ENCODE measurements around the gene C4orf50. TPM values are rescaled to one million over a fixed set of nuclear protein-coding genes. Genes with fewer than 3 reads are reported as not detected.

Gene C4orf50
- total and polyA plus RNA-seq, 2 of the 8 experiments (the other 6 are each of a cell fraction or from before 2014, with no cell fraction given): 0.08 to 0.22 TPM

- POLR2A ChIA-PET (ENCODE audit: partially characterized antibody): no interaction called here
Measured at GRCh38 chr4:6065934-6066590, 47.8 kb upstream of the C4orf50 start.

More at GRCh38 chr4:6065934-6066590, 47.8 kb upstream of the C4orf50 start:
- no peaks in the 10 kb centered on the region for H4K20me1 ChIP-seq (replicated peaks in 1 of 2; ENCODE audit: control insufficient read depth in 1 of 2, insufficient read depth in 2 of 2, low read length in 2 of 2)
- no peak overlapping the region for H2BK15ac ChIP-seq (ENCODE audit: low read length)
- H3K27ac ChIP-seq (ENCODE audit: low read depth, low read length): no peak overlapping the region
- H4K91ac ChIP-seq (replicated peaks; ENCODE audit: insufficient read length, low read length): no peak overlapping the region
- H3K23ac ChIP-seq (ENCODE audit: insufficient read length): no peak overlapping the region
- no peaks in the 10 kb centered on the region for H3K27me3 ChIP-seq (replicated peaks in 1 of 4; ENCODE audit: control insufficient read depth in 3 of 4, extremely low read depth in 1 of 4, insufficient read depth in 3 of 4, low read length in 3 of 4)
- no peak overlapping the region for H2BK120ac ChIP-seq (replicated peaks; ENCODE audit: low read depth, low read length)
- H3K9ac ChIP-seq (replicated peaks in 1 of 4; ENCODE audit: extremely low read depth in 1 of 4, low read depth in 3 of 4, low read length in 3 of 4): no peak overlapping the region
- FAIRE-seq (no peak), DNase-seq (ENCODE audit: low read depth in 1 of 2, low spot score in 2 of 2) (no peak)
- no peak overlapping the region for H4K8ac ChIP-seq (ENCODE audit: extremely low read depth, insufficient read depth, low read length)
- H2AFZ ChIP-seq (ENCODE audit: low read length): no peak overlapping the region
- H3K4me3 ChIP-seq (ENCODE audit: extremely low read depth in 1 of 4, insufficient read depth in 2 of 4, low read depth in 3 of 4, low read length in 4 of 4): no peak overlapping the region
- WGBS, 2 experiments (ENCODE audit: extremely low coverage in 1 of 2, insufficient coverage in 1 of 2, insufficient read length in 1 of 2, insufficient replicate concordance in 2 of 2, low coverage in 1 of 2, low lambda C conversion rate in 2 of 2, missing lambda C conversion rate in 1 of 2): 82% methylated on average over 10 of the region's 10 CpGs; no CpG with 5 or more reads in 1 of the 2 experiments
- no peak overlapping the region for H3K4ac ChIP-seq (replicated peaks; ENCODE audit: insufficient read length, low read depth, low read length)
- no peak overlapping the region for H2BK12ac ChIP-seq (ENCODE audit: low read depth, low read length)
- H2BK20ac ChIP-seq (ENCODE audit: low read length): no peak overlapping the region
- H3K79me2 ChIP-seq (ENCODE audit: control insufficient read depth in 1 of 2, insufficient read depth in 2 of 2, low read length in 2 of 2): no peaks in the 10 kb centered on the region
- H3K9me3 ChIP-seq (ENCODE audit: insufficient read depth in 2 of 2, low read depth in 1 of 2, low read length in 1 of 2): no peaks in the 10 kb centered on the region
- H3K36me3 ChIP-seq (ENCODE audit: control insufficient read depth in 2 of 4, insufficient read depth in 4 of 4, low read length in 3 of 4): no peaks in the 10 kb centered on the region
- H3K23me2 ChIP-seq (ENCODE audit: low read depth, low read length): no peaks in the 10 kb centered on the region
- H3K79me1 ChIP-seq (ENCODE audit: low read depth, low read length): no peaks in the 10 kb centered on the region
- H2BK5ac ChIP-seq (ENCODE audit: low read depth, low read length): no peak overlapping the region
- H3K18ac ChIP-seq (ENCODE audit: extremely low read depth, low read length): no peak overlapping the region
- H3K4me2 ChIP-seq (ENCODE audit: insufficient read depth in 1 of 2, low read depth in 2 of 2, low read length in 2 of 2): no peak overlapping the region
- H4K5ac ChIP-seq (ENCODE audit: insufficient read length, low read depth, low read length): no peak overlapping the region
- TF ChIP-seq ATF2 (IDR thresholded peaks at IDR 0.05; ENCODE audit: low read length): no peak
- no peaks in the 10 kb centered on the region for H3K4me1 ChIP-seq (replicated peaks in 1 of 4; ENCODE audit: control insufficient read depth in 3 of 4, insufficient read depth in 4 of 4, low read length in 3 of 4)
- H3K56ac ChIP-seq (replicated peaks; ENCODE audit: insufficient read length, low read depth, low read length): no peak overlapping the region
- CTCF ChIA-PET (ENCODE audit: partially characterized antibody): interaction anchor here (0.6 to 1.4 kb wide), 4 partner anchors 44 to 102 kb away, joined by 3 to 6 read pairs (median 3); no protein-coding TSS in a partner anchor
- no peak overlapping the region for H3K14ac ChIP-seq (ENCODE audit: insufficient read length)
- H2AK5ac ChIP-seq (ENCODE audit: low read depth, low read length): no peak overlapping the region

Measured in H1 (cell line).